ENCODE results near the gene LAMB2. TPM values are rescaled to one million over a fixed set of nuclear protein-coding genes. Genes with fewer than 3 reads are reported as not detected.

Gene LAMB2
- total and polyA plus RNA-seq, 2 of the 8 experiments (the other 6 are each of a cell fraction or from before 2014, with no cell fraction given) = 112 to 153 TPM

GRCh38 chr3:49121132-49121736 is 11.6 kb downstream of the LAMB2 start (continued):
- TF ChIP-seq CHD7 (IDR thresholded peaks at IDR 0.05; ENCODE audit: insufficient replicate concordance, low read length) (no peak), MAX (IDR thresholded peaks at IDR 0.05) (no peak), KDM5A (IDR thresholded peaks at IDR 0.05; ENCODE audit: low read length) (no peak), PHF8 (conservative IDR thresholded peaks at IDR 0.05; ENCODE audit: low read depth, low read length) (no peak), KDM4A (IDR thresholded peaks at IDR 0.05; ENCODE audit: low read depth, low read length, severe bottlenecking) (no peak), ASH2L (IDR thresholded peaks at IDR 0.05; ENCODE audit: low read length) (peak; percentile 11), JUN (IDR thresholded peaks at IDR 0.05; ENCODE audit: low read depth, low read length) (no peak), YY1 (IDR thresholded peaks at IDR 0.05; ENCODE audit: low read depth, low read length) (no peak), JUND (IDR thresholded peaks at IDR 0.05; ENCODE audit: low read length) (no peak)
